IPS-NIHi7 (cell line): Measurements from ENCODE around the gene CPNE9.
"Not testable (repeated sequence)": the region's sequence is repeated elsewhere in the genome, so short reads cannot be mapped to it uniquely, and the experiment has no call there.

Experiments
- DNase-seq: peaks from one replicate; pipeline ENCODE4 v3.0.0; 2012; ENCODE audit warnings: mixed read lengths; ENCODE audit errors: extremely low spot score

The CPNE9 gene

DNA sequence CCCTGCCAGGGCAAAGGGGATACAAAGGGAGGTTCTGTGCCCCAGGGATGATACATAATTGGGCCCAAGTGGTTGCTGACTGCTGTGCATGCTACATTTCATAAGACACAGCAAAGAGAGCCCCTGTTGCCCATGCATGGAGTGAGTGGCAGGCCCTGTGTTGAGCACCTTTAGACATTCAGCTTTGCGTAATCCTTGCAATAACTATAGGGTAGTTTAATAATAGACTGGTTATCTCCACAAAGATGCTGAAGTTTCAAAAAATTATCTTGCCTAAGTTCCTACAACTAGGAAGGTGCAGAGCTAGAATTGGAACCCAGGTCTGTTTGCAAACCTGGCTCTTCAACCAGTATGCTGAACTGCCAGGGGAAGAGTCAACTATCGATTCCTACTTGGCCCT lies 44.4 kb downstream of the CPNE9 start:
- DNase-seq = no peak

DNA sequence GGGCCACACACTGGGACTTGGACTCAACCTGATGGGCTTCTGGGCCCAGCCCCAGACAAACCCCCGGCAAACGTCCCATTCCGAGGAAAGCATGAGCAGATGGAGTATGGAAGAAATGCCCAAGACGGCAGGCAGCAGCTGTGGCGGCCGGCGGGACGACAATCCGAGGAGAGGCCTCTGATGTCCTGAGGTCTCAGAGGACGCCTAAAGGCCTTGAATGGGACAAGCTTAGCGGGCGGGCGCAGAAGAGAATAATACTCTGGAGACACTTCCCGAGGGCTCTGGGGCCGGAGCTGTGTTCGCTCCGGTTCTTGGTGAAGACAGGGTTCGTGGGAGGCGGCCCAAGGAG lies 45.6 kb downstream of the CPNE9 start:
- DNase-seq = no peak

DNA sequence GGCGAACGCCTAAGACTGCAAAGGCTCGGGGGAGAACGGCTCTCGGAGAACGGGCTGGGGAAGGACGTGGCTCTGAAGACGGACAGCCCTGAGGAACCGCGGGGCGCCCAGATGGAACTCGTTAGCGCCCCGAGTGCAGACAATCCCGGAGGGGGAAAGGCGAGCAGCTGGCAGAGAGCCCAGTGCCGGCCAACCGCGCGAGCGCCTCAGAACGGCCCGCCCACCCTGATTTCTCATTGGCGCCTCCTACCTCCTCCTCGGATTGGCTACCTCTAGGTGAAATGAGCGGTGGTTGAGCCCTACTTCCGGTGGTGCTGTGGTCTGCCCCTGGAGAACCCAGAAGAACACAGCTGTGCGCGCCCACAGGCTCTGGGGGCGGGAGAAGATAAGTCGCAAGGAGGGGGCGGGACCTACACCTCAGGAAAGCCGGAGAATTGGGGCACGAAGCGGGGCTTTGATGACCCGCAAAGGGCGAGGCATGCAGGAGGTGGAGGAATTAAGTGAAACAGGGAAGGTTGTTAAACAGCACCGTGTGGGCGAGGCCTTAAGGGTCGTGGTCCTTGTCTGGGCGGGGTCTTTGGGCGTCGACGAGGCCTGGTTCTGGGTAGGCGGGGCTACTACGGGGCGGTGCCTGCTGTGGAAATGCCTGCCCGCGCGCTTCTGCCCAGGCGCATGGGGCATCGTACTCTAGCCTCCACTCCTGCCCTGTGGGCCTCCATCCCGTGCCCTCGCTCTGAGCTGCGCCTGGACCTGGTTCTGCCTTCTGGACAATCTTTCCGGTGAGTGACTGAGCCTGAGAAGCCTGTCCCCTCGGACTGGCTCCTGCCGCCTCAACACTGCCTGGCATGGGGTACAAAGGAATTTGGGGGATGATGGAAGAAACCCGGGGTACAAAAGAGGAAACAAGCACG lies 46.3 kb downstream of the CPNE9 start, which contains the start of gene OGG1:
Gene OGG1 (plus strand): TSS at position 308 of the 911 bp plus-strand sequence. CDS start 335 bp downstream, at position 643.
- DNase-seq = peak; percentile 99

DNA sequence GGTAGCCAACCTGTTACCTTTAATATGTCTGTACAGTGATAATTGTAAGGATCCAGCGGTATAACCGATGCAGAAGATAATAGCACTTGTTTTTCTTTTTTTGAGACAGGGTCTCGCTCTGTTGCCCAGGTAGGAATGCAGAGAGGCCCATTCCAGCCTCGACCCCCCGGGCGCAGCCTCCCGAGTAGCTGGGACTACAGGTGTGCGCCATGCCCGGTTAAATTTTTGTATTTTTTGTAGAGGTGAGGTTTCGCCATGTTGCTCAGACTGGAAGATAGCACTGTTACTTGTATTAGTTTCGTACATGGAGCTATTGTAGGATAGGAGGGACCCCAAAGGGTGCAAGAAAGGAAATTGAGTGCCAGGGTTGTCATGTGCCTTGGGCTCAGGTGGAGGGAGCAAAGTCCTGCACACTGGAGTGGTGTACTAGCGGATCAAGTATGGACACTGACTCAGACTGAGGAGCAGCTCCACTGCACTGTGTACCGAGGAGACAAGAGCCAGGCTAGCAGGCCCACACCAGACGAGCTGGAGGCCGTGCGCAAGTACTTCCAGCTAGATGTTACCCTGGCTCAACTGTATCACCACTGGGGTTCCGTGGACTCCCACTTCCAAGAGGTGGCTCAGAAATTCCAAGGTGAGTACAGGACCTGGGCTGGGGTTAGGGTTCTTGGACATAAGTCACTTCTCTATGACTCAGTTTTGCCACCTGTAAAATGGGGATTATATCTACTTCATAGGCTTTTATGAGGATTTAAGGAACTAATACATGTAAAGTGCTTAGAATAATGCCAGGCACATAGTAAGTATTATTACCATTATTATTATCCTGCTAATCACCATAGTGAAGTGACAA lies 47.2 kb downstream of the CPNE9 start:
- no peak for DNase-seq

DNA sequence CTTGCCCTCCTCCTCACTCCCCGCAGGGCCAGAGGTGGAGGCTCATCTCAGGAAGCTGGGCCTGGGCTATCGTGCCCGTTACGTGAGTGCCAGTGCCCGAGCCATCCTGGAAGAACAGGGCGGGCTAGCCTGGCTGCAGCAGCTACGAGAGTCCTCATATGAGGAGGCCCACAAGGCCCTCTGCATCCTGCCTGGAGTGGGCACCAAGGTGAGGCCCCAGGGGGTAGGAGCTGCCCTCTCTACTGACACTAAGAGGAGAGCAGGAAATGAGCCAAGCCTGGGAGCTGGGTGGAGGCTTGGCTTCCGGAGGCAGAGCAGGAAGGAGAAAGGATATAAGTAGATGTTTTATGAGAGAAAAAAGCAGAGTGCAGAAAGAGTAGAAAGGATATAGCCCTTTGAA lies 51.0 kb downstream of the CPNE9 start:
- DNase-seq = no peak

DNA sequence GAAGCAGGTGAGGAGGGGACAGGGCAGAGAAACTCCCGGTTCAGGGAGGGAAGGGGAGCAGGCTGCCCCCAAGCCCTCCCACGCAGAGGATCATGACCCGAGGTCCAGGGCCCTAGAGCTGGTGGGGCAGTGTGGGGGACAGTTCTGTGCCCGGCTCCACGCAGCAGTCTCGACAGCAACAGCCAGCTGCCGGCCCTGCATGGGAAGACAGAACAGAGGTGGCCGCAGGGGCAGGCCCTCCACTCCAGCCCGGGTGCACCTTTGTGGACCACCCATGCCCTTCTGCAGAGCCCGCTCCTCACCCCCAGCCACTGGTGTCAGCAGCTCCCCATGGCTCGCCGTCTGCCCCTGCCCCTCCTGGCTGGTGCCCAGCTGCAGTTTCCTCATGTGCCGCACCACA lies 53.8 kb downstream of the CPNE9 start:
- DNase-seq = no peak

DNA sequence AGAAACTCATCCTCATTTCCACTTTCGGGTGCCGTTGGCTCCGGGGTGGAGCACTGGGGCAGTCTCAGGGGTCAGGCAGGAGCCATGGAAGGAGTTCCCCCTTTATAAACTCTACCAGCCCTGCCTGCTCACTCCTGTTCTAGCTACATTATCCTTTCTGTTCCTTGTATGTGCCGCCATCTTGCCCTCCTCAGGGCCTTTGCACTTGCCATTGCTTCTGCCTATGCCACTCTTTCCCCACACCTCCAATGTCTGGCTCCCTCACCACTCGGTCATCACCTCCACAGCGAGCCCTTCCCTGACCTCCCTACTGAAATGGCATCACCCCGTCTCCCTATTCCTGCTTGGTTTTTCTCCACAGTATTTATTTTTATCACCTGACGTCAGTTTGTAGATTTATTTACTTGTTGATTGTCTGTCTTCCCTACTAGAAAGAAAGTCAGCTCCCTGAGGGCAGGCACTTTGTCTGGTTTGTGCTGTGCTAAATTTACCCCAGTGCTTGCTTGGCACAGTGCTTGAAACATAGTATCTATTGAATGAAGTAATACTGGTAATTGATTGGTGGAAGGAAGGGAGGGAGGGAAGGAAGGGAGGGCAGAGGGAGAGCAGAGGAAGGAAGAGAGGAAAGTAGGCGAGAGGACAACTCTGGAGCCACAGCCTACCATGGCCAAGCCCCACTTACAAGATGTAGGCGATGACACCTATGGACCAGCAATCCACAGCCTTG lies 57.3 kb downstream of the CPNE9 start:
- DNase-seq = no peak

DNA sequence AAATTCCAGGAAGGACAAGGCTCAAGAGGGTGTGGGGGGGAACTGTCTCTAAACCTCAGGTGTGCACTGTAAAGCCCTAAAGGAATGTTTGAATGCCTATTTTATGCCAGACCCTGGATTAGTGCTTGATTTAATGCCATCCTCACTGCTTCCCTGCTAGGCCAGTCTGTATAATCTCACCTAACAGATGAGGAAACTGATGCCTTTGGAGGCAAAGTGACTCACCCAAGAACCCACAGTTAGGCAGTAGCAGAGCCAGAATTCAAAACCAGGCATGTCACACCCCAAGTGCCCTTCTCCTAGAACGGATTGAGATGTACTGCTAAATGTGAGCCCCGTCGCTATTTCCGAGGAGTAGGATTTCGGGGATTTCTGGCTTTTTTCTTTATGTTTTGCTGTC lies 58.3 kb downstream of the CPNE9 start:
- no peak for DNase-seq

DNA sequence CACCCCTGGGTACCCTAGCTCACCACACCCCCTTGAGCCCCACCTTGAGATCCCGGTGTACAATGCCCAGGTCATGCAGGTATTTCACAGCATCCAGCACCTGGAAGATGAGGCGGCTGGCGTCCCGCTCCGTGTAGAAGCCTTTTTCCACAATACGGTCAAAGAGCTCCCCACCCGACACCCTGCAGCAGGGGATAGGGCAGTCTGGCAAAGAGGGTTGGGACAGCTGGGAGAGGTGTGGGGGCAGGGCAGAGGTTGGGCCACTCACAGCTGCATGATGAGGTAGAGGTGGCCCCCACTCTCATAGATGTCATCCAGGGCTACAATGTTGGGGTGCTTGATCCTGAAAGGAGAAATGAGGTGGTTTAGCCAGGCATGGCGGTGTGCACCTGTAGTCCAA lies 59.2 kb downstream of the CPNE9 start:
- no peak for DNase-seq

DNA sequence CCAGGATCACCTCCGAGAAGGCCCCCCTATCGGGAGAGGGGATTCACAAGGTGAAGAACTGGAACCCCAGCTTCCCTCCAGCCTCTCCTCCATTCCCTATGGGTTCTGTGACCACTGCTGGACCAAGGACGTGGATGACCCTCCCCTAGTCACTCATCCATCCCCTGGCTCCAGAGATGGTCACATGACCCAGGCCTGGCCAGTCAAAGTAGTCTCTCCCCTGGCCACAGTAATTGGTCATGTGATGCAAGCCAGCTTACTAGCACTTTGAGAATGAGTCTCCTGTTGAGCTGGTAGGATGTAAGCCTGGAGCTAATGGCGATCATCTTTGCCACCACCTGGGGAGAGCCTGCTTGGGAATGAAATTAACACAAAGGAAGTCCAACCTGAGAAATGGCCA lies 62.2 kb downstream of the CPNE9 start:
- DNase-seq = peak; percentile 64

DNA sequence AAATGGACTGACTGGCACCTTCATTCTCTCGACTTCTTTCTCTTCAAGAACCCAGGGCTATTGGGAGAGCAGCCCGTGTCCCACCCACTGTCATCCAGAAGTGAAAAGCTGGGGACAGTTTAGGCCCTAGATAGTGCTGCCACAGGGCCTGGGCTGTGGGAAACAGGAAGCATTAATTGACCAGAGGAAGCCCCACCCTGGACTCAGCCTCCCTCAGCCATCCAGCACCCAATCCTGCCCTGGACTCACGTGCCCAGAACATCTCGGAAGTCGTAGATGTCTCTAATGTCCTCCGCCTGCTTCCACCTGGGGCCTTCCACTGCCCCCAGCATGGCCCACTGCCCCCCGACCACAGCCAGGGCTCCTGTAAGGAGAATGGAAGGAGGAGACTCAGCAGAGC lies 63.8 kb downstream of the CPNE9 start:
- DNase-seq = no peak

DNA sequence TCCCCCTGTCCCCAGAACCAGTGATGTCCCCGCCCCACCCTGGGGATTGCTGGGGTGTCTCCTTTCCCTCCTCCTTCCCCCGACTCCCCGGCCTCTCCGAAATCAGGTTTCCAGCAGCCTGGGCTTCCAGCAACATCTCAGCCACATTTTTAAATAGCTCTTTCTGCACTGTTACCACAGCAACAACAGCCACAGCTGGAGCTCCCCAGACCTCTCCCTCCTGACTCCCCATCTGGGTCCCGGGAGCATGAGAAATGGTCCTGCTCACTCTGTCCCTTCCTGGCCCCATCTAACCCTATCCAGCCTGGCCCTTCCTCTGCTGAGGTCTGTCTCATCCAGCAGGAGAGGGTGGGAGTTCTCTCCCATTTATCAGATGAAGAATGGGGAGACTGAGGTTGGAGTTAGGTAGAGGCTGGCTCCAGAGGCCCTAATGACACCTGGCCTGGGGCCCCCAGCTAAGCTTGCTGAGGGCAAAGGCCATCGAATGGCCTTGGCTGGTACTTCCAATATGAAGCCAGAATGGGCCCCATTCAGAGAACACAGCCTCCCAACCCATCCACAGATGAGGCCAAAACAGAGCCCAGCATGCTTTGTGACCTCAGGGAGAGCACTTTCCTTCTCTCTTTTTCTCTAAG lies 64.6 kb downstream of the CPNE9 start:
- no peak for DNase-seq

DNA sequence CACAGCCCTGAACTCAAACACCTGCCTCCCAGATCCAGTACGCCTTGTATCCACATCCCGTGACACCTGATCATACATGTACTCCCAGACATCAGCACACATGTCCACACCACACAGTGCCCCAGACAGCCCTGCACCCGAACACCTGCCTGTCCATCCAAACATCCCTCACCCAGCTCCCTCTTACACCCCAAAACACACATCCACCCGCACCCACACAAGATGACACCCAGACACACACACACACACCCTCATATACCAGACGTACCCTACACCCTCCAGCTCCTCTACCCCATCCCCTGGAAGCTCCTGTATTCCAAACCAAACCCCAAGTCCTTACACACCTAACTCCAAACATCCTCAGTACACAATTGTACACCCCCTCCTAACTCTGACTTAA lies 65.4 kb downstream of the CPNE9 start:
- no peak for DNase-seq

DNA sequence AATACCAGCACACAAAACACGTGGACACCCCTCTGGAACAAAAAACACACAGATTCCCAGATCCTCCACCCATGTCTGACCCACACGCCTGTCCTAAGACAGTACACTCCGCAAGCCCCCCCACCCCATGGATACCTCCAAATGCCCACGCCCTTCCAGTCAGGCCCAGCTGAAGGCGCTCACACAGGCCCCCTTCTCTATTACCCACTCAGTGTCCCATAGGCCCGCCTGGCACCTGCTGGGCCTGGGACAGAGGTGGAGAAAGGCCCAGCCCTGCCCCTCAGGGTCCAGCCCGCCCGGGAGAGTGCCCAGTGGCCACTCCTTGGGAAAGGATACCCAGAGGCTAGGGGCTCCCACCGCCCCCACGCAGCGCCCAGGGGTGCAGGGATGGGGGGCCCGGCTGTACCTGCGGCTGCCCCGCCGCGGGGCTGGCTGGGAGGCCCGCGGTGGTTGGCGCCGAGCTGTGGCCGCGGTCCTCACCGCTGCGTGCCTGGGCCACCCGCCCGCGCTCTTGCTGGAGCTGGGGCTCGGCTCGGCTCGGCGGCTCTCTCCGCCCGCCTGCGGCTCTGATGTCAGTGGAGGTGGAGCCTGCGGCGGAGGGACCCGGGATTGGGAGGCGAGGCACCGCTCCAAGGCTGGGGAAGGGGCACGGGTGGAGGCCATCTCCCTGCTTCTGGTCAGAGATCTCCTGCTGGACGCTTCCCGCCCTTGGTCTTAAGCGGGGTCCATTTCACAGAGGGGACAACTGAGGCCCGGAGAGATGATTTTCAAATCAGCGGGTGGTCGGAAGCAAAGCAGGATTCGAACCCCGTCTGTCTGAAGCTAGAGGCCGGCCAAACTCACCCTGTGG lies 66.0 kb downstream of the CPNE9 start, which contains the start of gene CAMK1:
Gene CAMK1 (minus strand): TSS at position 522 of the 850 bp plus-strand sequence. CDS start 2,198 bp downstream, outside the sequence.
- peak; percentile 93 for DNase-seq

DNA sequence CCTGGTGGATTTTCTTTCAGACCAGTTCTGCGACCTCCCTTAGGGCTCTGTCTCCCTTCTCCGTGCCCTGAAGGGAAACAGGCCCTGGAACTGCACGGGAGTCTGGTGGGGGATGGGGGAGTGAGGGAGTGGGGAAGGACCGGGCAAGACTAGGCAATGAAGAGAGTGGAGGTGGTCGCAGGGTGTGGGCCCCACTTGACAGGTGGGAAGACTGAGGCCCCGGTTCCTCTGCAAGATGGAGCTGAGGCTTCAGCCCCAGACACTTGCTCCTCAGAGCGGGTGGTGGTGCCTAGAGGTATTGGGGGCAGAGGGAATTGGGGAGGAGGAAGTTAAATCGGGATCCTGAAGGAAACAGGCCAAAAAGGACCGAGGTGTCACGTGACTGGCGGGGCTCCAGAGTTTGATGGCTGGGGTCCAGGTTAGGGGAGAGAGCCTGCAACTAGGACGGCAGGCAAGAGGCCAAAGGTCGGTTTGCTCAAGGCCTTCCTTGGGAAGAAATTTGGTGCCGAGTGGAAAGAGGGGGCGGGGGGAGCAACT lies 66.7 kb downstream of the CPNE9 start:
- no peak for DNase-seq

DNA sequence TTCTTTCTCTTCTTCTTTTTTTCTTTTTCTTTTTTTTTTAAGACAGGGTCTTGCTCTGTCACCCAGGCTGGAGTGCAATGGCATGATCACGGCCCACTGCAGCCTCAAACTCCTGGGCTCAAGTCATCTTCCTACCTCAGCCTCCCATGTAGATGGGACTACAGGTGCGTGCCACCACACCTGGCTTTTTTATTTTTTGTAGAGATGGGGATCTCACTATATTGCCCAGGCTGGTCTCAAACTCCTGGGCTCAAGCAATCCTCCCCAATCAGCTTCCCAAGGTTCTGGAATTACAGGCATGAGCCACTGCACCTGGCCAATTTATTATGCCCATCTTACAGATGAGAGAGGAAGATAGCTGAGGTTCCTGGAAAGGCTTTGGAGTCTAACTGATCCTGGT lies 67.4 kb downstream of the CPNE9 start:
- not testable (repeated sequence) for DNase-seq

DNA sequence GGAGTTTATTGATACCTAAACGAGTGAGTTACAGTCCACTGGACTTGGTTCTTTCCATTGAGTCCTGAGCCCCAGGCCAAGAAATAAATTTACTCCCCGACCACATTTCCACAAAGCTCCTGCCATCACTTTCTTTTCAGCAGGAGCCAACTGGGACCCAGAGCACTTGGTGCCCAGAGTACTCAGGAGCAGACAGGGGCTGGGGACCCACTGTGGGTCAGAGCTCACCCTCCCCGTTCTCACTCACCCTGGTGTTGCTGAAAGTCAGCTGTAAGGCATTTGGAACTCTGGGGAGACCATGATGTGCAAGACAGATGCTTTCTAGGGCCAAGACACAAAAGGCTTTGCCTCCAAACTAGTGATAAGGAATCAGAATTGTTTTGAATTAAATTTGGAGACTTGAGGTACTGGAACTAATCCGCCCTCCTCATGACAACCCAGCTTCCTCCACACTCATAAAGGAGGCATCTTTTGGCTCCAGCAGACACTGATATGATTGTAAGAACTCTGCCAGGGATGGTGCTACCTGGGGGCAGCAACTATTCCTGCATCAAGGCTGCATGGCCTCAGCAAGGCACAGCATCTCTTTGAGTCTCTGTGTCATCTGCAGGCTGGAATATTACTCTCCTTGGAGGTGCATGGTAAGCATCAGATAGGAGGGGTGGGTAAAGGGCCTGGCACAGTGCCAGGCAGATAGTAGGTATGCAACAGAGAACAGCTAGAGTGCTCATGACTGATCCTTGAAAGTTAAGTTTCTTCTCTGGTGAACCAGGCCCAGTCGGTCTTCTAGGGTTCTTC lies 73.5 kb downstream of the CPNE9 start:
- DNase-seq = no peak

DNA sequence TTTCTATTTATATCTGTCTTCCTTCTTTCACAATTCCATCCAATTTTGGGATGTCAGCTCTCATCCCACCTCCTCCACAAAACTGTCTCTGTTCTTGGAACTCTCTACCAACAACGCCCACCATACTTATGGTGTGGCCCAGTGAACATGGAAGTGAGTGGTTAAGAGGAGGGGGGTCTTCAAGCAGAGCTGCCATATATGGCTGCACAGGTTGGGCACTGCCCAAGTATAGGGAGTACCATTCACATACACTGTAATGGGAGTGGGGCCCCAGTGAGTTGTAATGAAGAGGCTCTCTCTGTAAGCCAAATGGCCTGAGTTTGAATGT lies 74.0 kb downstream of the CPNE9 start:
- DNase-seq = no peak
